Activated B cell treated with CpG ODN at 0.5 μM for 24 hours (primary cell): Measurements from ENCODE around the gene CDK6. TPM values are rescaled to one million over a fixed set of nuclear protein-coding genes. Genes with fewer than 3 reads are reported as not detected.
"Not testable (repeated sequence)": the region's sequence is repeated elsewhere in the genome, so short reads cannot be mapped to it uniquely, and the experiment has no call there.

Experiments used
- ATAC-seq: fragments of 200-7000 bp; cut with Tn5 transposase; one replicate; pipeline ENCODE4 v1.10.0; 2021; ENCODE audit warnings: low read depth, mild to moderate bottlenecking, moderate library complexity
- CTCF ChIA-PET: fragments of 350-600 bp; sonication (Branson Sonifier 250); formaldehyde crosslinking; loops from one replicate; lab custom pipeline; 2021; ENCODE audit warnings: antibody characterized with exemption; lab: Charles Lee
- POLR2A ChIA-PET: fragments of 350-600 bp; sonication (Branson Sonifier 250); formaldehyde crosslinking; loops from one replicate; lab custom pipeline; 2021; ENCODE audit warnings: antibody characterized with exemption; lab: Charles Lee
- DNase-seq: peaks from one replicate; pipeline ENCODE4 v3.0.0; 2022
- H3K27ac Mint-ChIP-seq: one replicate; pipeline ENCODE4 v1.8.0; 2020; ENCODE audit warnings: mixed read lengths
- H3K27me3 Mint-ChIP-seq: one replicate; pipeline ENCODE4 v1.8.0; 2021; ENCODE audit warnings: mixed read lengths
- H3K36me3 Mint-ChIP-seq: one replicate; pipeline ENCODE4 v1.8.0; 2021; ENCODE audit warnings: low read depth, mixed read lengths
- H3K4me1 Mint-ChIP-seq: one replicate; pipeline ENCODE4 v1.8.0; 2021; ENCODE audit warnings: mixed read lengths
- H3K4me3 Mint-ChIP-seq: one replicate; pipeline ENCODE4 v1.8.0; 2020; ENCODE audit warnings: mild to moderate bottlenecking, mixed read lengths
- H3K9me3 Mint-ChIP-seq: one replicate; pipeline ENCODE4 v1.8.0; 2020; ENCODE audit warnings: mixed read lengths
- CTCF ChIP-seq: fragments of 200-600 bp; IDR thresholded peaks from one replicate; pipeline ENCODE4 v1.8.0; 2022; ENCODE audit warnings: antibody characterized with exemption, mild to moderate bottlenecking
- intact Hi-C: fragments of 100-400 bp; cut with micrococcal nuclease; formaldehyde crosslinking; loops from one replicate; pipeline ENCODE4 v1.15.1; 2024
- total RNA-seq: library from RNA; stranded (reverse); gene quantifications from 2 replicates; pipeline ENCODE4 v1.2.3, GENCODE V29; 2022

Gene CDK6
- total RNA-seq, result 26.1 and 30.5 TPM in 2 replicates

- Mint-ChIP-seq H3K9me3 (no peaks in the 10 kb centered on the region), H3K27ac (peak within 1 kb of the TSS; percentile 72), H3K27me3 (no peaks in the 10 kb centered on the region), H3K4me3 (peak within 1 kb of the TSS; percentile 87), H3K36me3 (peaks cover 21% of the 10 kb centered on the region), H3K4me1 (peaks cover 29% of the 10 kb centered on the region)
- ChIA-PET POLR2A (interaction anchor here (0.6 to 2.1 kb wide), 6 partner anchors 23 to 390 kb away, joined by 3 to 7 read pairs (median 4); partner anchors contain the start of genes FAM133B and GATAD1), CTCF (interaction anchor here (0.7 to 1.0 kb wide), 2 partner anchors 216 to 217 kb away, joined by 3 read pairs; no protein-coding TSS in a partner anchor)
- no peak for TF ChIP-seq CTCF
- peak; percentile 57 for ATAC-seq
- peak; percentile 66 for DNase-seq
- intact Hi-C loops, result loop anchor here (5.0 to 10.0 kb wide), 4 partner anchors 281 to 704 kb away; partner anchors contain the start of genes ANKIB1, CYP51A1, KRIT1 and SAMD9
These were observed at the start of gene CDK6 for GRCh38 chr7:92836489-92836999. TSS of gene CDK6 (minus strand) at chr7:92836573. CDS start at chr7:92833323, 3,250 bp downstream.

- intact Hi-C loops, H3K4me1 Mint-ChIP-seq, H3K27me3 Mint-ChIP-seq, CTCF ChIA-PET, ATAC-seq, H3K36me3 Mint-ChIP-seq, H3K27ac Mint-ChIP-seq, H3K4me3 Mint-ChIP-seq, DNase-seq, POLR2A ChIA-PET: not testable (repeated sequence)
- H3K9me3 Mint-ChIP-seq, result peaks cover 21% of the 10 kb centered on the region
These were observed 49.7 kb upstream of the CDK6 start for GRCh38 chr7:92886039-92886438.

GRCh38 chr7:92884218-92884617 is 47.8 kb upstream of the CDK6 start:
- no peaks in the 10 kb centered on the region for H3K4me1 Mint-ChIP-seq
- intact Hi-C loops, result no loop called here

GRCh38 chr7:92882760-92883159 is 46.4 kb upstream of the CDK6 start:
- H3K27me3 Mint-ChIP-seq, result no peaks in the 10 kb centered on the region
- H3K4me1 Mint-ChIP-seq, result no peaks in the 10 kb centered on the region
- TF ChIP-seq CTCF, result no peak
- intact Hi-C loops, result no loop called here
- no peaks in the 10 kb centered on the region for H3K36me3 Mint-ChIP-seq
- ATAC-seq, result no peak
- H3K4me3 Mint-ChIP-seq, result no peak overlapping the region
- CTCF ChIA-PET, result no interaction called here
- no peak for DNase-seq
- H3K9me3 Mint-ChIP-seq, result peaks cover 19% of the 10 kb centered on the region
- POLR2A ChIA-PET, result no interaction called here
- H3K27ac Mint-ChIP-seq, result no peak overlapping the region

More at GRCh38 chr7:92884218-92884617, 47.8 kb upstream of the CDK6 start:
- no peak for TF ChIP-seq CTCF
- Mint-ChIP-seq H3K27me3 (no peaks in the 10 kb centered on the region), H3K36me3 (no peaks in the 10 kb centered on the region), H3K27ac (no peak overlapping the region), H3K4me3 (no peak overlapping the region), H3K9me3 (peaks cover 21% of the 10 kb centered on the region)
- no peak for DNase-seq
- ChIA-PET POLR2A (no interaction called here), CTCF (no interaction called here)
- ATAC-seq, result no peak

GRCh38 chr7:92881091-92881485 is 44.7 kb upstream of the CDK6 start:
- Mint-ChIP-seq H3K27me3 (no peaks in the 10 kb centered on the region), H3K4me3 (no peak overlapping the region), H3K36me3 (no peaks in the 10 kb centered on the region), H3K27ac (no peak overlapping the region), H3K9me3 (peaks cover 11% of the 10 kb centered on the region), H3K4me1 (no peaks in the 10 kb centered on the region)
- intact Hi-C loops, result no loop called here
- no peak for ATAC-seq
- DNase-seq, result no peak
- no peak for TF ChIP-seq CTCF
- ChIA-PET POLR2A (no interaction called here), CTCF (no interaction called here)
